Memory B cell (primary cell): ENCODE results near the gene AP5M1.
"Not testable (repeated sequence)": the region's sequence is repeated elsewhere in the genome, so short reads cannot be mapped to it uniquely, and the experiment has no call there.

Experiments
- ATAC-seq: fragments of 150-1000 bp; cut with Tn5 transposase; 2 replicates; pipeline ENCODE4 v1.10.0; 2021; ENCODE audit warnings: low read depth, mild to moderate bottlenecking, moderate library complexity
- DNase-seq, 2 donors: peaks; one replicate each; pipeline ENCODE4 v3.0.0; 2022; ENCODE audit warnings: low spot score in 2 of 2
- H3K27ac Mint-ChIP-seq: one replicate; pipeline ENCODE4 v1.8.0; 2022; ENCODE audit warnings: mild to moderate bottlenecking, moderate library complexity, mixed read lengths
- H3K27me3 Mint-ChIP-seq: one replicate; pipeline ENCODE4 v1.8.0; 2022; ENCODE audit warnings: mixed read lengths
- H3K36me3 Mint-ChIP-seq: one replicate; pipeline ENCODE4 v1.8.0; 2022; ENCODE audit warnings: mild to moderate bottlenecking, mixed read lengths
- H3K4me1 Mint-ChIP-seq: one replicate; pipeline ENCODE4 v1.8.0; 2022; ENCODE audit warnings: mixed read lengths
- H3K4me3 Mint-ChIP-seq: one replicate; pipeline ENCODE4 v1.8.0; 2022; ENCODE audit warnings: mild to moderate bottlenecking, moderate library complexity, mixed read lengths
- H3K9me3 Mint-ChIP-seq: one replicate; pipeline ENCODE4 v1.8.0; 2022; ENCODE audit warnings: mixed read lengths

The AP5M1 gene

GRCh38 chr14:57268161-57269069 is at the start of gene AP5M1, which contains the start of gene EXOC5:
Gene AP5M1, plus strand, starts transcription at chr14:57268971. Its CDS starts 344 bp downstream, at chr14:57269315.
Gene EXOC5, minus strand, starts transcription at chr14:57268905. Its CDS starts 257 bp downstream, at chr14:57268648.
- Mint-ChIP-seq H3K9me3 (no peaks in the 10 kb centered on the region), H3K4me3 (peak within 1 kb of the TSS; percentile 98), H3K36me3 (peaks cover 2% of the 10 kb centered on the region), H3K27me3 (no peaks in the 10 kb centered on the region), H3K4me1 (peaks cover 35% of the 10 kb centered on the region), H3K27ac (peak within 1 kb of the TSS; percentile 99)
- peak; percentile 83 to 85 for DNase-seq
- ATAC-seq, result peak; percentile 76

- H3K9me3 Mint-ChIP-seq, result no peaks in the 10 kb centered on the region
- DNase-seq (no peak), ATAC-seq (no peak)
- no peak overlapping the region for H3K27ac Mint-ChIP-seq
- no peaks in the 10 kb centered on the region for H3K27me3 Mint-ChIP-seq
- no peak overlapping the region for H3K4me3 Mint-ChIP-seq
- H3K36me3 Mint-ChIP-seq, result peaks cover 30% of the 10 kb centered on the region
- H3K4me1 Mint-ChIP-seq, result no peaks in the 10 kb centered on the region
These were observed 46.8 kb upstream of the AP5M1 start for GRCh38 chr14:57221931-57222330.

GRCh38 chr14:57227083-57227482 is 41.7 kb upstream of the AP5M1 start:
- H3K36me3 Mint-ChIP-seq, result peaks cover 35% of the 10 kb centered on the region
- ATAC-seq, result no peak
- DNase-seq, result no peak
- H3K27me3 Mint-ChIP-seq, result no peaks in the 10 kb centered on the region
- H3K9me3 Mint-ChIP-seq, result peaks cover 3% of the 10 kb centered on the region
- no peak overlapping the region for H3K4me3 Mint-ChIP-seq
- no peaks in the 10 kb centered on the region for H3K4me1 Mint-ChIP-seq
- no peak overlapping the region for H3K27ac Mint-ChIP-seq

GRCh38 chr14:57228320-57228719 is 40.5 kb upstream of the AP5M1 start:
- not testable (repeated sequence) for H3K27me3 Mint-ChIP-seq, H3K27ac Mint-ChIP-seq, DNase-seq, H3K4me1 Mint-ChIP-seq, H3K4me3 Mint-ChIP-seq, ATAC-seq, H3K9me3 Mint-ChIP-seq
- H3K36me3 Mint-ChIP-seq, result peaks cover 37% of the 10 kb centered on the region

- Mint-ChIP-seq H3K36me3 (peaks cover 35% of the 10 kb centered on the region), H3K27ac (no peak overlapping the region), H3K9me3 (peaks cover 3% of the 10 kb centered on the region), H3K4me1 (no peaks in the 10 kb centered on the region), H3K4me3 (no peak overlapping the region), H3K27me3 (no peaks in the 10 kb centered on the region)
- DNase-seq (no peak), ATAC-seq (no peak)
These were observed 36.8 kb upstream of the AP5M1 start for GRCh38 chr14:57232006-57232405.

- H3K9me3 Mint-ChIP-seq, H3K36me3 Mint-ChIP-seq, H3K4me1 Mint-ChIP-seq, ATAC-seq, H3K4me3 Mint-ChIP-seq, H3K27me3 Mint-ChIP-seq, H3K27ac Mint-ChIP-seq, DNase-seq: not testable (repeated sequence)
These were observed 28.7 kb upstream of the AP5M1 start for GRCh38 chr14:57240115-57240514.

GRCh38 chr14:57243320-57243719 is 25.5 kb upstream of the AP5M1 start:
- Mint-ChIP-seq H3K9me3 (no peaks in the 10 kb centered on the region), H3K4me3 (no peak overlapping the region), H3K27me3 (no peaks in the 10 kb centered on the region), H3K27ac (no peak overlapping the region), H3K4me1 (no peaks in the 10 kb centered on the region), H3K36me3 (peaks cover 7% of the 10 kb centered on the region)
- DNase-seq (no peak), ATAC-seq (no peak)

- no peak for ATAC-seq
- Mint-ChIP-seq H3K4me3 (no peak overlapping the region), H3K27me3 (no peaks in the 10 kb centered on the region), H3K9me3 (no peaks in the 10 kb centered on the region), H3K36me3 (peaks cover 7% of the 10 kb centered on the region), H3K27ac (no peak overlapping the region), H3K4me1 (no peaks in the 10 kb centered on the region)
- DNase-seq, result no peak
These were observed 24.7 kb upstream of the AP5M1 start for GRCh38 chr14:57244106-57244505.

- H3K4me1 Mint-ChIP-seq, result peaks cover 6% of the 10 kb centered on the region
- no peaks in the 10 kb centered on the region for H3K9me3 Mint-ChIP-seq
- no peak for ATAC-seq
- peaks cover 7% of the 10 kb centered on the region for H3K36me3 Mint-ChIP-seq
- no peak overlapping the region for H3K4me3 Mint-ChIP-seq
- peak overlapping the region; percentile 62 for H3K27ac Mint-ChIP-seq
- H3K27me3 Mint-ChIP-seq, result no peaks in the 10 kb centered on the region
- no peak for DNase-seq
These were observed 22.8 kb upstream of the AP5M1 start for GRCh38 chr14:57245941-57246340.

- Mint-ChIP-seq H3K4me1 (peaks cover 8% of the 10 kb centered on the region), H3K36me3 (peaks cover 4% of the 10 kb centered on the region), H3K4me3 (no peak overlapping the region), H3K27ac (peak overlapping the region; percentile 62), H3K9me3 (no peaks in the 10 kb centered on the region), H3K27me3 (no peaks in the 10 kb centered on the region)
- DNase-seq (no peak), ATAC-seq (no peak)
These were observed 21.7 kb upstream of the AP5M1 start for GRCh38 chr14:57246933-57247657.

GRCh38 chr14:57254884-57255283 is 13.9 kb upstream of the AP5M1 start:
- ATAC-seq (peak; percentile 47), DNase-seq (no peak)
- Mint-ChIP-seq H3K36me3 (peaks cover 25% of the 10 kb centered on the region), H3K4me3 (no peak overlapping the region), H3K4me1 (peaks cover 32% of the 10 kb centered on the region), H3K27me3 (no peaks in the 10 kb centered on the region), H3K9me3 (peaks cover 3% of the 10 kb centered on the region), H3K27ac (no peak overlapping the region)

GRCh38 chr14:57258221-57258620 is 10.6 kb upstream of the AP5M1 start:
- not testable (repeated sequence) for H3K4me3 Mint-ChIP-seq, H3K9me3 Mint-ChIP-seq, ATAC-seq, H3K27ac Mint-ChIP-seq, DNase-seq, H3K27me3 Mint-ChIP-seq
- Mint-ChIP-seq H3K36me3 (peaks cover 25% of the 10 kb centered on the region), H3K4me1 (peaks cover 29% of the 10 kb centered on the region)

- Mint-ChIP-seq H3K27ac (no peak overlapping the region), H3K4me1 (peaks cover 29% of the 10 kb centered on the region), H3K27me3 (no peaks in the 10 kb centered on the region), H3K36me3 (peaks cover 25% of the 10 kb centered on the region), H3K9me3 (no peaks in the 10 kb centered on the region), H3K4me3 (no peak overlapping the region)
- ATAC-seq (no peak), DNase-seq (no peak)
These were observed 9.1 kb upstream of the AP5M1 start for GRCh38 chr14:57259672-57260071.

GRCh38 chr14:57261604-57262003 is 7.2 kb upstream of the AP5M1 start:
- no peak overlapping the region for H3K4me3 Mint-ChIP-seq
- H3K4me1 Mint-ChIP-seq, result peaks cover 25% of the 10 kb centered on the region
- H3K36me3 Mint-ChIP-seq, result peaks cover 21% of the 10 kb centered on the region
- no peak overlapping the region for H3K27ac Mint-ChIP-seq
- ATAC-seq (no peak), DNase-seq (no peak)
- no peaks in the 10 kb centered on the region for H3K27me3 Mint-ChIP-seq
- H3K9me3 Mint-ChIP-seq, result no peaks in the 10 kb centered on the region
